ENCODE results near the gene ABCC4.

ABCC4 gene

GRCh38 chr13:95120650-95121049, 180.6 kb downstream of the ABCC4 start:
- ATAC-seq (replicated peaks; ENCODE audit: extremely low read depth, poor library complexity, severe bottlenecking): no peak
- H3K27me3 Mint-ChIP-seq: no peaks in the 10 kb centered on the region
- no peak overlapping the region for H3K4me3 Mint-ChIP-seq
- no peaks in the 10 kb centered on the region for H3K4me1 Mint-ChIP-seq
- no peaks in the 10 kb centered on the region for H3K9me3 Mint-ChIP-seq
- H3K36me3 Mint-ChIP-seq (ENCODE audit: insufficient read depth): peaks cover 2% of the 10 kb centered on the region
- DNase-seq (ENCODE audit: low spot score in 2 of 2): no peak
- H3K27ac Mint-ChIP-seq (ENCODE audit: low read depth): no peak overlapping the region

GRCh38 chr13:95118541-95119324, 182.5 kb downstream of the ABCC4 start:
- Mint-ChIP-seq H3K9me3 (no peaks in the 10 kb centered on the region), H3K4me3 (no peak overlapping the region), H3K36me3 (ENCODE audit: insufficient read depth) (peaks cover 7% of the 10 kb centered on the region), H3K27me3 (no peaks in the 10 kb centered on the region), H3K4me1 (no peaks in the 10 kb centered on the region), H3K27ac (ENCODE audit: low read depth) (no peak overlapping the region)
- DNase-seq (ENCODE audit: low spot score in 2 of 2): no peak
- no peak for ATAC-seq (replicated peaks; ENCODE audit: extremely low read depth, poor library complexity, severe bottlenecking)

GRCh38 chr13:95117092-95117491, 184.2 kb downstream of the ABCC4 start:
- Mint-ChIP-seq H3K4me3 (no peak overlapping the region), H3K27me3 (no peaks in the 10 kb centered on the region), H3K27ac (ENCODE audit: low read depth) (no peak overlapping the region), H3K4me1 (no peaks in the 10 kb centered on the region), H3K36me3 (ENCODE audit: insufficient read depth) (peaks cover 6% of the 10 kb centered on the region), H3K9me3 (no peaks in the 10 kb centered on the region)
- ATAC-seq (replicated peaks; ENCODE audit: extremely low read depth, poor library complexity, severe bottlenecking) (no peak), DNase-seq (ENCODE audit: low spot score in 2 of 2) (no peak)

GRCh38 chr13:95115525-95115924, 185.7 kb downstream of the ABCC4 start:
- no peaks in the 10 kb centered on the region for H3K27me3 Mint-ChIP-seq
- no peaks in the 10 kb centered on the region for H3K4me1 Mint-ChIP-seq
- H3K9me3 Mint-ChIP-seq: no peaks in the 10 kb centered on the region
- no peak overlapping the region for H3K27ac Mint-ChIP-seq (ENCODE audit: low read depth)
- no peak for DNase-seq (ENCODE audit: low spot score in 2 of 2)
- no peak for ATAC-seq (replicated peaks; ENCODE audit: extremely low read depth, poor library complexity, severe bottlenecking)
- H3K36me3 Mint-ChIP-seq (ENCODE audit: insufficient read depth): peaks cover 6% of the 10 kb centered on the region
- H3K4me3 Mint-ChIP-seq: no peak overlapping the region

- Mint-ChIP-seq H3K36me3 (ENCODE audit: insufficient read depth) (peaks cover 9% of the 10 kb centered on the region), H3K4me3 (no peak overlapping the region), H3K27ac (ENCODE audit: low read depth) (no peak overlapping the region), H3K9me3 (peaks cover 5% of the 10 kb centered on the region), H3K4me1 (no peaks in the 10 kb centered on the region), H3K27me3 (no peaks in the 10 kb centered on the region)
- DNase-seq (ENCODE audit: low spot score in 2 of 2) (no peak), ATAC-seq (replicated peaks; ENCODE audit: extremely low read depth, poor library complexity, severe bottlenecking) (no peak)
Measured at GRCh38 chr13:95113601-95114000, 187.7 kb downstream of the ABCC4 start.

GRCh38 chr13:95112883-95113282, 188.4 kb downstream of the ABCC4 start:
- Mint-ChIP-seq H3K36me3 (ENCODE audit: insufficient read depth) (peaks cover 9% of the 10 kb centered on the region), H3K9me3 (peaks cover 6% of the 10 kb centered on the region), H3K27ac (ENCODE audit: low read depth) (no peak overlapping the region), H3K4me3 (no peak overlapping the region), H3K27me3 (no peaks in the 10 kb centered on the region), H3K4me1 (no peaks in the 10 kb centered on the region)
- ATAC-seq (replicated peaks; ENCODE audit: extremely low read depth, poor library complexity, severe bottlenecking) (no peak), DNase-seq (ENCODE audit: low spot score in 2 of 2) (no peak)

- DNase-seq (ENCODE audit: low spot score in 2 of 2) (no peak), ATAC-seq (replicated peaks; ENCODE audit: extremely low read depth, poor library complexity, severe bottlenecking) (no peak)
- Mint-ChIP-seq H3K4me3 (no peak overlapping the region), H3K9me3 (peaks cover 6% of the 10 kb centered on the region), H3K27me3 (no peaks in the 10 kb centered on the region), H3K4me1 (no peaks in the 10 kb centered on the region), H3K27ac (ENCODE audit: low read depth) (no peak overlapping the region), H3K36me3 (ENCODE audit: insufficient read depth) (peaks cover 9% of the 10 kb centered on the region)
Measured at GRCh38 chr13:95111608-95112007, 189.6 kb downstream of the ABCC4 start.

- DNase-seq (ENCODE audit: low spot score in 2 of 2) (no peak), ATAC-seq (replicated peaks; ENCODE audit: extremely low read depth, poor library complexity, severe bottlenecking) (no peak)
- H3K4me3 Mint-ChIP-seq: no peak overlapping the region
- H3K27me3 Mint-ChIP-seq: no peaks in the 10 kb centered on the region
- H3K4me1 Mint-ChIP-seq: no peaks in the 10 kb centered on the region
- H3K9me3 Mint-ChIP-seq: peaks cover 6% of the 10 kb centered on the region
- peaks cover 6% of the 10 kb centered on the region for H3K36me3 Mint-ChIP-seq (ENCODE audit: insufficient read depth)
- H3K27ac Mint-ChIP-seq (ENCODE audit: low read depth): no peak overlapping the region
Measured at GRCh38 chr13:95106562-95106961, 194.7 kb downstream of the ABCC4 start.

- H3K27me3 Mint-ChIP-seq: no peaks in the 10 kb centered on the region
- H3K4me1 Mint-ChIP-seq: no peaks in the 10 kb centered on the region
- H3K36me3 Mint-ChIP-seq (ENCODE audit: insufficient read depth): peaks cover 6% of the 10 kb centered on the region
- H3K9me3 Mint-ChIP-seq: no peaks in the 10 kb centered on the region
- no peak overlapping the region for H3K27ac Mint-ChIP-seq (ENCODE audit: low read depth)
- DNase-seq (ENCODE audit: low spot score in 2 of 2) (no peak), ATAC-seq (replicated peaks; ENCODE audit: extremely low read depth, poor library complexity, severe bottlenecking) (no peak)
- no peak overlapping the region for H3K4me3 Mint-ChIP-seq
Measured at GRCh38 chr13:95100525-95101433, 200.5 kb downstream of the ABCC4 start.

- DNase-seq (ENCODE audit: low spot score in 2 of 2): no peak
- no peaks in the 10 kb centered on the region for H3K4me1 Mint-ChIP-seq
- H3K27me3 Mint-ChIP-seq: no peaks in the 10 kb centered on the region
- peaks cover 6% of the 10 kb centered on the region for H3K36me3 Mint-ChIP-seq (ENCODE audit: insufficient read depth)
- ATAC-seq (replicated peaks; ENCODE audit: extremely low read depth, poor library complexity, severe bottlenecking): no peak
- no peaks in the 10 kb centered on the region for H3K9me3 Mint-ChIP-seq
- no peak overlapping the region for H3K4me3 Mint-ChIP-seq
- H3K27ac Mint-ChIP-seq (ENCODE audit: low read depth): no peak overlapping the region
Measured at GRCh38 chr13:95099541-95099940, 201.7 kb downstream of the ABCC4 start.

- no peak for ATAC-seq (replicated peaks; ENCODE audit: extremely low read depth, poor library complexity, severe bottlenecking)
- Mint-ChIP-seq H3K9me3 (no peaks in the 10 kb centered on the region), H3K27me3 (no peaks in the 10 kb centered on the region), H3K36me3 (ENCODE audit: insufficient read depth) (peaks cover 4% of the 10 kb centered on the region), H3K4me1 (no peaks in the 10 kb centered on the region), H3K27ac (ENCODE audit: low read depth) (no peak overlapping the region), H3K4me3 (no peak overlapping the region)
- DNase-seq (ENCODE audit: low spot score in 2 of 2): no peak
Measured at GRCh38 chr13:95098916-95099315, 202.3 kb downstream of the ABCC4 start.

- H3K36me3 Mint-ChIP-seq (ENCODE audit: insufficient read depth): no peaks in the 10 kb centered on the region
Measured at GRCh38 chr13:95091755-95092154, 209.5 kb downstream of the ABCC4 start.

More at GRCh38 chr13:95091755-95092154, 209.5 kb downstream of the ABCC4 start:
- Mint-ChIP-seq H3K27ac (ENCODE audit: low read depth) (no peak overlapping the region), H3K27me3 (no peaks in the 10 kb centered on the region), H3K9me3 (peaks cover 6% of the 10 kb centered on the region), H3K4me1 (peaks cover 5% of the 10 kb centered on the region), H3K4me3 (no peak overlapping the region)
- no peak for ATAC-seq (replicated peaks; ENCODE audit: extremely low read depth, poor library complexity, severe bottlenecking)
- no peak for DNase-seq (ENCODE audit: low spot score in 2 of 2)

Measured in central memory CD8-positive, alpha-beta T cell (primary cell).